Epithelial cell of prostate (primary cell): ENCODE measurements around the gene CAP2.
"Not testable (repeated sequence)": the region's sequence is repeated elsewhere in the genome, so short reads cannot be mapped to it uniquely, and the experiment has no call there.

ENCODE experiments used
- DNase-seq: peaks from one replicate; pipeline ENCODE4 v3.0.0-alpha.2; 2011; ENCODE audit warnings: low read depth, low spot score
- H3K27ac ChIP-seq: fragments of 450-650 bp; 2 replicates; pipeline ENCODE4 v1.5.1; 2017; ENCODE audit warnings: mild to moderate bottlenecking

Gene CAP2

DNA sequence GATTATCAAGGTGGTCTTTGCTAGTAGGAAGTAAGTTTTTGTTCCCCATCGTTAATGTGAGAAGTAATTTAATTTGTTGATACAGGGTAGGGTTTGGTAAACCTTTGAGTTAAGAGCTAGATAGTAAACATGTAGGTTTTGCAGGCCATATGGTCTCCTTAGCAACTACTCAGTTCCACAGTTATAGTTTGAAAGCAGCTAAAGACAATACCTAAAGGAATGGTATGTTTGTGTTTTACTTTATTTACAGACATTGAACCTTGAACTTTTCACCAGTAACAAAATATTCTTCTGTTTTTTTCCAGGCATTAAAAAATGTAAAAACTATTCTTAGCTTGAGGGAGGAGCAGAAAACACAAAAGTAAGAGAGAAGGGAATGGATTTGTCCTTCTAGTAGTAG, 1.7 kb downstream of the CAP2 start:
- no peak for DNase-seq
- H3K27ac ChIP-seq: no peak overlapping the region

DNA sequence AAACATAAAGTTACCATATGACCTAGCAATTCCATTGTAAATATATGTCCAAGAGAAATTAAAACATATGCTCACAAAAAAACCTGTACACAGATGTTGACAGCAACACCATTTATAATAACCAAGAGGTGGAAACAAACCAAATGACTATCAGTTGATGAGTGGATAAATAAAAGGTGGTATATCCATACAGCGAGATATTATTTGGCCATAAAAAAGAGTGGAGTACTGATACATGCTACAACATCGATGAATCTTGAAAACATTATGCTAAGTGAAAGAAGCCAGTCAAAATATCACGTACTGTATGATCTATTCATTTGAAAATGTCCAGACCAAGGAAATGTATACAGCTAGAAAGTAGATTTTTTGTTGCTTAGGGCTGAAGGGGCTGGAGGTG, 2.9 kb downstream of the CAP2 start:
- no peak overlapping the region for H3K27ac ChIP-seq
- no peak for DNase-seq

GRCh38 chr6:17397764-17398194, 4.4 kb downstream of the CAP2 start:
- DNase-seq: no peak
- no peak overlapping the region for H3K27ac ChIP-seq

GRCh38 chr6:17405181-17405943, 12.0 kb downstream of the CAP2 start:
- H3K27ac ChIP-seq, DNase-seq: not testable (repeated sequence)

DNA sequence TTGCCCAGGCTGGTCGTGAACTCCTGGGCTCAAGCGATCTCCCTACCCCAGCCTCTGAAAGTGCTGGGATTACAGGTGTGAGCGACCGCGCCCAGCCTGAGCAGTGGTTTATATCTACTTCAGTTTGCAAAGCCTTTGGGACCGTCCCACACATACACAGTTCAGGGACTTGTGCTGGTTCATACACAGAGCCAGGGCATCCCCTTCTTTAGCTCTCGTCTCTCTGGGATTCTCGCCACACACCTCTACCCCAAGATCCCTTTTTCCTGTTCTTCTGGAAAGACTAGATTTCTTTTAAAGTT, 12.5 kb downstream of the CAP2 start:
- H3K27ac ChIP-seq: no peak overlapping the region
- DNase-seq: no peak

DNA sequence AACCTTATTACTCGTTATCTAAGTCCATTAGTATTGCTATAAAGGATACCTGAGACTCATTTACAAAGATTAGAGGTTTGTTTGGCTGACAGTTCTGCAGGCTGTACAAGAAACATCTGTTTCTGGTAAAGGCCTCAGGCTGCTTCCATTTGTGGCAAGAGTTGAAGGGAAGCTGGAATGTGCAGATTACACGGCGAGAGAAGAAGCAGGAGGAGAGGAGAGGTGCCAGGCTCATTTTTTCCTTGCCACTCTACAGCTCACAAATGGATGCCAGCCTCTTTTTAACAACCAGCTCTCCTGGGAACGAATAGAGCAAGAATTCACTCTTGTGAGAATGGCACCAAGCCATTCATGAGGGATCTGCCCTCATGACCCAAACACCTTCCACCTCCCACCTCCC, 14.7 kb downstream of the CAP2 start:
- no peak for DNase-seq
- H3K27ac ChIP-seq: no peak overlapping the region

DNA sequence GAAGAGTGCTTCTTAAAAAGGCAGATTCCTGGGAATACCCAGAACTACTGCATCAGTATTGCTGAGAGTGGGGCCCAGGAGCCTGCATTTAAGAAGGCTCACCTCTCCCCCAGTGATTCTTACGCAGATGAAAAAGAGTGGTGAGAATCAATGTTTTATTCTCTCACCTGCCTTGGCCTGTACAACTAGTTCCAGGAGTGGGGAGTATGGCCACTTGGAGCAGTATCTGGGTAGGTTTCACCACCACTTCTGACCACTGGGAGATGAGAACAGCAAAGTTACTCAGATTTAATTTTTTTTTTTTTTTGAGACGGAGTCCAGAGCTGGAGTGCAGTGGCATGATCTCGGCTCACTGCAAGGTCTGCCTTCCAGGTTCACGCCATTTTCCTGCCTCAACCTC, 16.9 kb downstream of the CAP2 start:
- H3K27ac ChIP-seq: no peak overlapping the region
- no peak for DNase-seq

- no peak for DNase-seq
Observed at GRCh38 chr6:17413313-17413750, 19.9 kb downstream of the CAP2 start.

DNA sequence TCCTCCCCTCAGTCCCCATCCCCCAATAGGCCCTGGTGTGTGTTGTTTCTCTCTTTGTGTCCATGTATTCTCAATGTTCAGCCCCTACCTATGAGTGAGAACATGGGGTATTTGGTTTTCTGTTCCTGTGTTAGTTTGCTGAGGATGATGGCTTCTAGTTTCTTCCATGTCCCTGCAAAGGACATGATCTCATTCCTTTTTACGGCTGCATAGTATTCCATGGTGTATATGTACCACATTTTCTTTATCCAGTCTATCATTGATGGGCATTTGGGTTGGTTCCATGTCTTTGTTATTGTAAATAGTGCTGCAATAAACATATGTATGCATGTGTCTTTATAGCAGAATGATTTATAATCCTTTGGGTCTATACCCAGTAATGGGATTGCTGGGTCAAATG, 21.0 kb downstream of the CAP2 start:
- H3K27ac ChIP-seq, DNase-seq: not testable (repeated sequence)

More at GRCh38 chr6:17413313-17413750, 19.9 kb downstream of the CAP2 start:
- H3K27ac ChIP-seq: peak overlapping the region; percentile 55

- no peak for DNase-seq
- H3K27ac ChIP-seq: no peak overlapping the region
Observed at GRCh38 chr6:17415321-17415720, 21.9 kb downstream of the CAP2 start.

DNA sequence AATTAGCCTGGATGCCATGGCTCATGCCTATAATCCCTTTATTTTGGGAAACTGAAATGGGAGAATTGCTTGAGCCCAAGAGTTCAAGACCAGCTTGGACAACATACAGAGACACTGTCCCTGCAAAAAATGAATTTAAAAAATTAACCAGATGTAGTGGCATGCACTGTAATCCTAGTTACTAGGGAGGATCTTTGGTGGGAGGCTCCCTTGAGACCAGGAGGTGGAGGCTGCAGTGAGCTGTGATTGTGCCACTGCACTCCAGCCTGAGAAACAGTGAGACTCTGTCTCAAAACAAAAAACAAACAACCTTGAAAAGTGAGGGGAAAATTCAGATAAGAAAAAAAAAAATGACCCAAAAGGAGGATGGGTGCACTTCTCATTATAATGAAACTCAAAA, 23.4 kb downstream of the CAP2 start:
- DNase-seq: no peak
- no peak overlapping the region for H3K27ac ChIP-seq

DNA sequence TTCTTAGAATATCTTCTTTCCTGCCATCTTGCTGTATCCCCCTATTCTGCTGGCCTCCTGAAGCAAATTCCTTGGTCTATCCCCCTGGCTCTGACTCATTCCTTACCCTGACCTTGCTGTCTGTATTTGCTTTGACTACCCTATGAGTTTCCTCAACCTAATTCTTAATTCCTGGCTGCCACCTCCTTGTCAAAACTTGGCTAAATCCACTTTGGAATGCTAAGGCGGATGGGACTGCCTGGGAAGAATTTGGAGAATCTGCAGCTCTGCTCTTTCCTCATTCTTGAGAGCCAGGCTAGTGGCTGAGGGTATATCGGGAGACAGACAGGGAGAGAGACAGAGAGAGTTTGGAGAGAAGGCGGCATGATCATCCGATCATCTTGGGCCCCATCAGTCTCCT, 24.4 kb downstream of the CAP2 start:
- no peak for DNase-seq
- peak overlapping the region; percentile 63 for H3K27ac ChIP-seq

DNA sequence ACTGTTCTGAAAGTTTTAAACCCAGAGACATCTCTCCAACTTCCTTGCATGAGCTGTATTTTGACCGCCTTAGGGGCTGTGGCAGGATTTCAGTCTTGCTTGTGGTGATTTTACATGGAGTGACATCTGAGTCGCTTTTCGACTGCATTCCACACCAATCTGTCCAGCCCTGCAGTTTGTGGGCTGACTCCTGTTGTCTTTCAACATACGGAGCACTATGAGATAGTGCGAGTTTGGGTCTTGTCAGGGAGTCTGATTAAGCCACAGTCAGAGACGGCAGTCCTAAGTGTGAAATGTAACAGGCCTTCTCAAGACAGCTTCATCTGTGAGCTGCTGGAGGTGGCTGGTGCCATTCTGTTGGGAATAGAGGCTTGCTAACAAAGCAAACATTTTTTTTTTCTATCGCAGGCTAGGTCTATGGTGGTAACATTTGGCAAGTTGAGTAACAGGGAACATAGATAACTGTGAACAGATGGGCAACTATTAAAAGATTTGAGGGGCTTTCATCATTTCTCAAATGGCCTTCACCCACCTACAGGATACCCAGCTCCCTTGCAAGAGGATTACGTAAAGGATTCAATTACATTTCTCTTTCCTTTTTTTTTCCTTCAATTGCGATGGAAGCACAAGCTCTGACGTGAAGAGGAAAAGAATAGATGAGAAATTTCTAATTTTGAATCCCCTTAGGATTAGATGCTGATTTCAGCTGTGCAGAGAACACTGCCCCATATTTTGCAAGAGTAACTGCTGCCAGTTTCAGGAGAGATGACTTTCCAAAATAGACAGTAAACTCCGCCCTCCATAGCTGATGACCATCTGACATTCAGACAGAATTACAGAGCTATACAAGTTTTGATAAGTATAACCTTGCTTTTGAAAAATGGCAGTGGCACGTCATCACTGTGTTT, 25.1 kb downstream of the CAP2 start:
- DNase-seq: no peak
- peak overlapping the region; percentile 63 for H3K27ac ChIP-seq

- H3K27ac ChIP-seq: no peak overlapping the region
- no peak for DNase-seq
Observed at GRCh38 chr6:17419189-17419575, 25.8 kb downstream of the CAP2 start.

DNA sequence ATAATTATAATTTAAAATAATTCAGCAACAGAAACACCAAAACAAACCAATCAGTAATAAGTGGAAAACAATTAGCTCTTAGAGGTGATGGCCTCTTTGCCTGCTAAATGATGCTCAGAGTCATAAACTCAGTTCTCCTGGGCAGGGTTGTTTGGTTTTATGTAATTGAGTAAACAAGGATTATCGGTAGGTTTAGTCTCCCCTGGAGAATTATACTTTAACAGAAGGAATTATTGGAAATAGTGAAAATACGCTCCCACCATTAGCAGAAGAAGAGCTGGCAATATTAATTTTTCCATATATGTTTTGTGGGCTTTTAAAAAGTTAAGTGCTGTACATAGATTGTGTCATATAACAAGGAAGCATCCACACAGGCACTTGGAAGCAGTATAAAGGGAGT, 27.0 kb downstream of the CAP2 start:
- no peak overlapping the region for H3K27ac ChIP-seq
- no peak for DNase-seq

GRCh38 chr6:17421406-17421805, 28.0 kb downstream of the CAP2 start:
- no peak overlapping the region for H3K27ac ChIP-seq
- no peak for DNase-seq

GRCh38 chr6:17423026-17423425, 29.6 kb downstream of the CAP2 start:
- no peak overlapping the region for H3K27ac ChIP-seq
- no peak for DNase-seq

DNA sequence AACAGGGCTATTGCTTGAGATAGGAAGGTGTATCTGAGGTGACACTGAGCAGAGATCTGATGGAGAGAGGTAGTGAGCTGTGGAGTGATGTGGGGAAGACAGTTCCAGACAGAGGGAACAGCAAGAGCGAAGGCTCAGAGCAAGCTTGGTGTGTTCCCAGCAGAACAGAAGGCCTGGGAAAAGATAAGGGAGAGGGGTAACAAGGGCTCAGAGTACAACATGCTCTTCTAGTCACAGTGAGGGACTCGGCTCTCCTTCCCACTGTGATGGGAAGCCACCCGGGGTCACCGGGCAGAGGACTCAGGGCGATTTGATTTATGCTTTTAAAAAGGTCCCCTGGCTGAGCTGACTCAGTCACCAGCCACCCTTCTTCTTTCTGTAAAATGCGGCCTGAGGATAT, 33.7 kb downstream of the CAP2 start:
- no peak for DNase-seq
- no peak overlapping the region for H3K27ac ChIP-seq

GRCh38 chr6:17427617-17428016, 34.2 kb downstream of the CAP2 start:
- H3K27ac ChIP-seq: no peak overlapping the region
- no peak for DNase-seq

- not testable (repeated sequence) for H3K27ac ChIP-seq, DNase-seq
Observed at GRCh38 chr6:17428595-17429120, 35.3 kb downstream of the CAP2 start.

- DNase-seq: no peak
- H3K27ac ChIP-seq: no peak overlapping the region
Observed at GRCh38 chr6:17429383-17430061, 36.1 kb downstream of the CAP2 start.
